Tongue (tissue), 2 donors: ENCODE results near the gene HSPA1B. TPM values are rescaled to one million over a fixed set of nuclear protein-coding genes. Genes with fewer than 3 reads are reported as not detected.
"Not testable (repeated sequence)": the region's sequence is repeated elsewhere in the genome, so short reads cannot be mapped to it uniquely, and the experiment has no call there.

Source experiments
- DNase-seq: peaks from one replicate; pipeline ENCODE4 v3.0.0-alpha.2; 2015
- total RNA-seq: library from RNA; depleted of rRNA; stranded (reverse); fragments of >200 nt; gene quantifications from one replicate; pipeline ENCODE4 v1.2.3, GENCODE V29; 2014

The HSPA1B gene
- total RNA-seq, result 827 TPM

GRCh38 chr6:31827286-31828079 is at the start of gene HSPA1B:
Gene HSPA1B, plus strand, starts transcription at chr6:31827738. Its CDS starts 213 bp downstream, at chr6:31827951.
- peak; percentile 100 for DNase-seq

DNA sequence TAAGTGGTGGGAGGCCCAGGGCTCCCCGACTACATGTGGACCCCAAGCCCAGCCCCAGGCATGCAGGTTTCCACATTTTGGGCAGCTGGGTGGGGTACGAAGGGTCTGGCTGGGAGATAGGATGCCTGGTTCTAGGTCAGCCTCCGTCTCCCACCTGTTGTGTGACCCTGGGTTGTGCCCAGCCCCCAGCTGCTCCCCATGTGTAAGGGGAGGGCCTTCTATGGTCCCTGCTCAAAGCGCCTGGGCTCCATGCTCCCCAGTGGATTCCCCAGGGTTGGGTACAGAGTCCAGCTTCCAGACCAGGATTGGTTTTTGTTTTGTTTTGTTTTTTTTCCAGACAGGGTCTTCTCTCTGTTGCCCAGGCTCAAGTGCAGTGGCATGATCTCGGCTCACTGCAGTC is 49.3 kb upstream of the HSPA1B start:
- no peak for DNase-seq

- DNase-seq, result no peak
Measured at GRCh38 chr6:31778999-31779885, 48.3 kb upstream of the HSPA1B start.

- no peak for DNase-seq
Measured at GRCh38 chr6:31779908-31780307, 47.6 kb upstream of the HSPA1B start.

DNA sequence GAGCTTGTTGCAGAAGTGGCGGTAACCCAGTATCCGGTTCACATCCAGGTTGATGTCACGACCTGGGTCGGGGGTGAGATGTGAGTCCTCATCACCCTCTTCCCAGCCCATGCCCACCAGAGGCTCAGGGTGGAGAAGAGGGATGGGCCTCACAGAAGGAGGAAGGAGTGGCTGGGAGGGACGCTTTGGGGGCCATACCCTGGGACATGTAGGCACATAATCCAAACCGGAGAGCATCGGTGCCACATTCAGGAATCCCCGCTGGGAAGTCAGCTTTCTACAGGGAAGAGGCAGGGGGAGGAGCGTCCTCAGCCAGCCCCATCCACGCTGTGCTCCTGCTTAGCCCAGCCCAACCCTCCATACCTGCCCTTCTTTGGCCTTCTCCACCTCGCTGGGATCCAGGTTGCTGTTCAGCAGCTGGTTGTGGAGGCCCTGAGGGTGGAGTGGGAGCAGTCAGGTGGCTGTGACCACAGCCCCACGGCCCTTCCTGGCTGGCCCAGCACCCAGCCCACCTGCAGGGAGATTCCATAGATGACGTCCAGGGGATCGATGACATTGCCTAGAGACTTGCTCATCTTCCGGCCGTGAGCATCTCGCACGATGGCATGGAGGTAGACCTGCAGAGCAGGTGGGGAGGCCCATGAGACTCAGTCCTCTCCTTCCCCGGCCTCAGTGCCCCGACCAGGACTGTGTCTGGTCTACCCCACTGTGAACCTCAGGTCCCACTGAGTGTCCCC is 46.9 kb upstream of the HSPA1B start:
- DNase-seq, result no peak

GRCh38 chr6:31781244-31782125 is 46.1 kb upstream of the HSPA1B start:
- DNase-seq, result no peak

DNA sequence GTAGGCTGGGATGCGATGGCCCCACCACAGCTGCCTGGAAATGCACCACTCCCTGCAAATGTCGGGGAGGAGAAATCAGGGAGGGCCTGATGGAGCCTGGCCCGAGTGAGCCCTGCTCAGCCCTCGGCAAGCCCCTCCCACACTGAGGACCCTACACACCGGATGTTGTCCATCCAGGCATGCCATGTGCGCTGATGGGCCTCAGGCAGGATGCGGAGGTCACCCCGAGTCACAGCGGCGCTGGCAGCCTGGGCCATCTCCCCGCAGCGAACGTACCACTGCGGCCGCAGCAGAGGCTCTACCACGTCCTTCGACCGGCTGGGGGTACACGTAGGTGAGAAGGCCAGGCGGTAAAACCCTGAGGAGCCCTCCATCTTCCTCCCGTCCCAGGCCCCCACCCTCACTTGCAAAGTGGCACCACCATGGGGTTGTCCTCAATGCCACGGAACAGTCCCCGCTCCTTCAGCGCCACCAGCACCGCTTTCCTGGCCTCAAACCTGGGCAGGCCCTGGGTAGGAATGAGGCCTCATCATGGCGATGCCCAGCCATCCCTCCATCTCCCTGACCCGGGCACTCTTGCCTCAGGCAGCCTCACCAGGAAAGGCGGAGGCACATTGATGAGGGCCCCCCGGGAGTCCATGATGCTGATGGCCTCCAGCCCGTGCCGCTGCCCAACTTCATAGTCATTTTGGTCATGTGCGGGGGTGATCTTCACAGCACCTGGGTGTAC is 45.2 kb upstream of the HSPA1B start:
- DNase-seq, result no peak

DNA sequence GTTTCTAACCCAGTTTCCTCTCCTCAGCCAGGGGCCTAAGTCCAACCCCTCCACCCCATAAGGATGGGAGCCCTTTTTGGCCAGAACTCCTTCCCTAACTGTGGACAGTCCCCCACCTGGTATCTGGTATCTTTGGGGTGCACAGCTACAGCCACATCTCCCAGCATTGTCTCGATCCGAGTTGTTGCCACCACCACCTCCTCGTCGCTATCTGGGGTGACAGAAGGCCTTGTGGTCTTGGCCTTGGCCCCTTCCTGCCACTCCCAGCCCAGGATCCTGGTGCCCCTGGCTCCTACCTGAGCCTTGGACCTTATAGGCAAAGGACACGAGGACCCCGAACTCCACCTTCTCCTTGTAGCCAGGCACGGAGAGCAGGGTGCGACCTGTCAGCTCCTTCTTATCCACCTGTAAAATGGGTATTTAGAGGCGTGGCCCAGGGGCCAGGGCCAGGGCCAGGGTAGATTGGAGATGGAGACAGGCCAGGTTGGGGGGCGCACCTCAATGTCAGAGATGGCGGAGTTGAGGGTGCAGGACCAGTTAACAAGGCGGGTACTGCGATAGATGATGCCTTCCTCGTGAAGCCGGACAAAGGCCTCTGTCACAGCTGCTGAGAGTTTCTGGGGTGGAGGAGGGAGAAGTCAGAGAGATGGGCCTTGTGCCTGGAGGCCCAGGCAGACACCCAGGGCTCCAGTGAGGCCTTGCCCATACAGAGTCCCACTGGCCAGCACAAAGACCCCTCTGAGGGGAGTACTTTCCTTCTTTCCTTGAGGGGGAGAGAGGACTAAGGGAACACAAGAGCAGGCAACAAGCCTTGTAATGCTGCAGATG is 43.2 kb upstream of the HSPA1B start:
- DNase-seq, result no peak

DNA sequence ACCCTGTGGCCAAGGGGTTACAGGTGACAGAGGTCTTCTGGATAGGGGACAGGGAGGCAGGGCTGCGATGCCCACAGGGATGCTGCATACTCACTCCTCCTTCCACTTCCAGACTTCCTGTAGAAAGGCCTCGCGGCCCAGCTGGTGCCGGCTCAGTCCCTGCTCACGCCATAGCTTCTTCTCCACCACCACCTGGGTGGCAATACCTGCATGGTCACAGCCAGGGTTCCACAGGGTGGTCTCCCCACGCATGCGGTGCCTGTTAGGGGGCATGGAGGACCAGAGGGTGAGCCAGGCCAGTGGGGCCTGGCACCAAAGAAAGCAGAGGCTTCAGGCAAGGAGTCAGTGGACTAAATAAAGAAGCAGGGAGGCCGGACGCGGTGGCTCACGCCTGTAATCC is 42.1 kb upstream of the HSPA1B start:
- DNase-seq, result no peak

GRCh38 chr6:31791324-31792089 is 36.0 kb upstream of the HSPA1B start:
- peak; percentile 78 for DNase-seq

- DNase-seq, result no peak
Measured at GRCh38 chr6:31792090-31792374, 35.5 kb upstream of the HSPA1B start.

GRCh38 chr6:31792761-31793171 is 34.8 kb upstream of the HSPA1B start:
- DNase-seq, result no peak

DNA sequence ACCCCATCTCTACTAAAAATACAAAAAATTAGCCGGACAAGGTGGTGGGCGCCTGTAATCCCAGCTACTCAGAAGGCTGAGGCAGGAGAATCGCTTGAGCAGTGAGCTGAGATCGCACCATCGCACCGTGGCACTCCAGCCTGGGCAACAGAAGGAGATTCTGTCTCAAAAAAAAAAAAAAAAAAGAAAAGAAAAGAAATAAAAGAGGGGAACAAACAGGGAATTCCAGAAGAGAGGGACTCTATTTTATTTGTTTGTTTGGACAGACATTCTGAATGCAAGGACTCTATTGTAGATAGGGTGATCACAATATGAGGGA is 33.7 kb upstream of the HSPA1B start:
- DNase-seq, result not testable (repeated sequence)

DNA sequence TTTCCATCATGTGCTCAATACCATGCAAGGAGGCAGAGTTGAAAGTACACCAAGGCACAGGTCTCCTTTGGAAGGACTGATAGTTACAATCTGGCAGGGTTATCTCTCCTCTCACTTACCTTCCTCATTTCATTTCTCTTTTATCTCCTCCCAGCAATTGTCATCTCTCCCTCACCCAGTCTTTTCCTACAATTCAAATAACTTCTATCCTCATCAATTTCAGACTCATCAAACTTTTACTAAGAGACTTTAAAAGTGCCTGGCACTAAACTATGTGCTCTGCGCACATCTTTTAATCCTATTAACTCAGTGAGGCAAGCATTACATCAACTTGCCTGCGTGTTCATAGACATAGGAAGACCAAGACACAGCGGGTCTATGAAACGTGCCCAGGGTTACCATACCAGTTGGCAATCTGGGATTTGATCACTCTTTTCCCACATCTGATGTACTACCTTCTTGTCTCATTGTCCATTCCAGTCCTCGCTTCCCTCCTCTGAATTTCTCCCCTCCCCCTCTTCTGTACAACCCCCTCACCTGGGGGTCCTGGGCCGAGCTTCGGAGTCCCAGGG is 33.2 kb upstream of the HSPA1B start:
- peak; percentile 30 for DNase-seq

DNA sequence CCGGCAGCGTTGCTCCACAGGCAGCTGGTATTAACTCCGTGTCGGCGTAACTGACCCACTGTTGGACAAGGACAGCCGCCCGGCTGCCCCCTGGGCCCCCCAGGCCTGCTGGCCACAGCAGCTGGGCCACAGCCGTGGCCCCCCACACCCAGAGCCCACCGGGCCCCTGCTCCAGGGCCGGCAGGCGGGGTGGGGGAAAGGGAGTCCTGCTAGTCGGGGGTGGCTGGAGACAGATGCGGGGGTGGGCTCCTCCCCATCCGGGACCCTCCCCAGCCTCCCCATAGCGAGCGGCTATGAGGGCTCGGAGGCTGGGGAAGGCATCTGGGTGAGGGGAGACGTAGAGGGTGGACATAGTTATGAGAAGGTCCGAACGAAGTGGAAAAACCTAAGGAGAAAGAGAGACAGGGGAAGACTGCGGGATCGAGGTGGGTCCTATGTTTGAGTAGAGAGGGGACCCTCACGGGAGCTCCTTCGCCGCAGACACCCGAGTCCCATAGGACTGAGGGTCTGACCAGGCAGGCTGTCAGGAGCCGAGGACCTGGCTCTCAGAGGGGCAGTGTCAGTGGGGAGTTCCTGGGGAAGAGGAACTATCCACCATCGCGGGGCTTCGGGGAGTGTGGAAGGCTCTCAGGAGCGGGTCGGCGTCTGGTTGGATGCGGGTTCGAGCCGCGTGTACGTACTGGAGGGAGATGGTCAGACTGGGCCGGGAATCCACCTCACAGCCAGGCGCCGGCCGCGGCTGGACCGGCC is 32.5 kb upstream of the HSPA1B start:
- DNase-seq, result peak; percentile 31

DNA sequence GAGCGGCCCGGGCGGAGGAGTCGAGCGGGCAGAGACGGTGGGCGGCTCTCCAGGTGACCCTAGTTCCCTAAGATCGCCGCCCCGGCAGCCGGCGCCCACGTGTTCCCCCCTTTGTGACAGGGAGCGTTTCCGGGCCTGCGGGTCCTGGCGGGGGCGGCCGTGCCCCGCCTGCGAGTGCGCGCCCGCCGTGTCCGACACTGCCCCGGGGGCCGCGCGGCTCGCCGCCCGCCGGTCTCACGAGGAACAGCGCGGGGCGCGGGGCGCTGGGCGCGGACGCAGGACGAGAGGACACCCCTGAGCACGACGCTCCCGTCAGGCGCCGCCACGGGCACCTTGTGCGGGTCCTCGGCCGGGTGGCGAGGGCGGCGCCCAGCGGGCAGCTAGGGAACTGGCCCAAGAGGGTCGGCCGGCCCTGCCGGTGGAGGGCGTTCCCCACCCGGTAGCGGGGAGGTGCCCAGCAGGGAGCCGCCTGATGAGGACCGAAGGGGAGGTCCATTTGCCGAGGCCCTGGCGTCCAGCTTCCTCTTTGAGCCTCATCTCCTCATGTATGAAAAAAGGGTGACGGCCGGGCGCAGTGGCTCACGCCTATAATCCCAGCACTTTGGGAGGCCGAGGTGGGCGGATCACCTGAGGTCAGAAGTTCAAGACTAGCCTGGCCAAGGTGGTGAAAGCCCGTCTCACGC is 31.8 kb upstream of the HSPA1B start, which contains the start of gene VARS1:
Gene VARS1 (minus strand): TSS at position 137 of the 683 bp plus-strand sequence. CDS start 535 bp downstream, outside the sequence.
- peak; percentile 92 for DNase-seq

DNA sequence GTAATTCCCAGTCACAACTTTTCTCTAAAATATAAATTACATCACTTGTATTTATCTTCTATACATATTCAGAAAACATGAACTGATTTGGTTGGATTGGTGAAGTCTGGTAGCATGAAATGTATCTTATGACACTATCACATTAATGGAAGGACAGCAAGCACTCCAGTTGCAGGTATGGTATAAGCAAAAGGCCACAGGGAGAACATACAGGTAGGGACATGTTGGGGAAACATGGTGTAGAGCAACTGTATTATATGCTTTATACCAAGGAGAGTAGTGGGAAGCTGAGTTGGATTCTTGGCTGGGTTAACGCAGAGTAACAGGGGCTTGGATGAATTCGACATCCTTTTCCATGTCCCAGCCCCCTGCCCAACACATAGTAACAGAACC is 30.5 kb upstream of the HSPA1B start:
- no peak for DNase-seq

GRCh38 chr6:31797588-31797987 is 29.9 kb upstream of the HSPA1B start:
- no peak for DNase-seq
